HG02885 (cell line): Measurements from ENCODE around the gene IGFL1.
"Not testable (repeated sequence)": the region's sequence is repeated elsewhere in the genome, so short reads cannot be mapped to it uniquely, and the experiment has no call there.

Source experiments
- ATAC-seq: cut with Tn5 transposase; IDR thresholded peaks from one replicate; pipeline ENCODE4 v1.9.1; 2021; ENCODE audit warnings: mild to moderate bottlenecking; ENCODE audit not compliant: unreplicated experiment, poor library complexity

IGFL1 gene

GRCh38 chr19:46201454-46202310 lies 27.9 kb upstream of the IGFL1 start:
- ATAC-seq, result no peak

GRCh38 chr19:46202426-46202825 lies 27.1 kb upstream of the IGFL1 start:
- no peak for ATAC-seq

- no peak for ATAC-seq
These were observed 26.4 kb upstream of the IGFL1 start for GRCh38 chr19:46202872-46203860.

GRCh38 chr19:46204008-46204407 lies 25.5 kb upstream of the IGFL1 start:
- no peak for ATAC-seq

GRCh38 chr19:46205183-46205984 lies 24.2 kb upstream of the IGFL1 start:
- ATAC-seq, result no peak

- ATAC-seq, result no peak
These were observed 23.4 kb upstream of the IGFL1 start for GRCh38 chr19:46206176-46206575.

GRCh38 chr19:46206682-46207081 lies 22.9 kb upstream of the IGFL1 start:
- no peak for ATAC-seq

GRCh38 chr19:46207858-46208257 lies 21.7 kb upstream of the IGFL1 start:
- not testable (repeated sequence) for ATAC-seq

GRCh38 chr19:46209051-46209450 lies 20.5 kb upstream of the IGFL1 start:
- ATAC-seq, result no peak

- ATAC-seq, result no peak
These were observed 20.1 kb upstream of the IGFL1 start for GRCh38 chr19:46209472-46209871.

- ATAC-seq, result no peak
These were observed 18.9 kb upstream of the IGFL1 start for GRCh38 chr19:46210669-46211068.

GRCh38 chr19:46211201-46211881 lies 18.2 kb upstream of the IGFL1 start:
- no peak for ATAC-seq

GRCh38 chr19:46212592-46212991 lies 16.9 kb upstream of the IGFL1 start:
- not testable (repeated sequence) for ATAC-seq

GRCh38 chr19:46213156-46213555 lies 16.4 kb upstream of the IGFL1 start:
- no peak for ATAC-seq

- ATAC-seq, result no peak
These were observed 15.7 kb upstream of the IGFL1 start for GRCh38 chr19:46213806-46214205.

GRCh38 chr19:46216612-46217011 lies 12.9 kb upstream of the IGFL1 start:
- no peak for ATAC-seq

- no peak for ATAC-seq
These were observed 12.1 kb upstream of the IGFL1 start for GRCh38 chr19:46217476-46217875.

GRCh38 chr19:46218160-46218559 lies 11.4 kb upstream of the IGFL1 start:
- ATAC-seq, result no peak

- no peak for ATAC-seq
These were observed 9.4 kb upstream of the IGFL1 start for GRCh38 chr19:46220038-46220615.
